HEK293T (cell line): ENCODE results near the gene ZNF215.

Experiments
- ELF4 ChIP-seq: fragments of 450-650 bp; IDR thresholded peaks from 2 replicates; pipeline ENCODE4 v1.6.1; 2017; ENCODE audit warnings: antibody characterized with exemption
- FOXA1 ChIP-seq: fragments of 450-650 bp; IDR thresholded peaks from 2 replicates; pipeline ENCODE4 v1.6.1; 2016; ENCODE audit warnings: mild to moderate bottlenecking
- SP1 ChIP-seq: fragments of 450-650 bp; IDR thresholded peaks from 2 replicates; pipeline ENCODE4 v1.6.1; 2017
- SUZ12 ChIP-seq: fragments of 450-650 bp; IDR thresholded peaks from 2 replicates; pipeline ENCODE4 v1.6.1; 2016; ENCODE audit warnings: mild to moderate bottlenecking
- ZNF384 ChIP-seq: fragments of 450-650 bp; IDR thresholded peaks from 2 replicates; pipeline ENCODE4 v1.6.1; 2016

DNA sequence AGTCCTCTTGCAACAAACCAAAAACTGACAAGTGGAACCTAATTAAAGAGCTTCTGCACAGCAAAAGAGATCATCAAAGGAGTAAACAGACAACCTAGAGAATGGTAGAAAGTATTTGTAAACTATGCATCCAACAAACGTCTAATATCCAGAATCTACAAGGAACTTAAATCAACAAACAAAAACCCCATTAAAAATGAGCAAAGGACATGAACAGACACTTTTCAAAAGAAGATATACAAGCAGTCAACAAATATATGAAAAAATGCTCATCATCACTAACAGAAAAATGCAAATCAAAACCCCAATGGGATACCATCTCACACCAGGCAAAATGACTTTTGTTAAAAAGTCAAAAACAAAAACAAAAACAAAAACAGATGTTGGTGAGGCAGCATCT, 60.3 kb downstream of the ZNF215 start:
- TF ChIP-seq SP1 (no peak), ZNF384 (no peak), SUZ12 (no peak), ELF4 (no peak), FOXA1 (no peak)
